Uterus (tissue), 4 donors: Measurements from ENCODE around the gene RRP1. TPM values are rescaled to one million over a fixed set of nuclear protein-coding genes. Genes with fewer than 3 reads are reported as not detected.

Source experiments
- DNase-seq, 2 donors: peaks; one replicate each; pipeline ENCODE4 v3.0.0-alpha.2; 2019 to 2020
- H3K27ac ChIP-seq, 2 donors: fragments of 200-600 bp; sonication (generic); 1 replicate in 1 of 2; 2 replicates in 1 of 2; pipeline ENCODE4 v1.5.1; 2016 to 2018
- H3K27me3 ChIP-seq, 2 donors: fragments of 200-600 bp; sonication (generic); one replicate each; pipeline ENCODE4 v1.5.1; 2018 to 2019; ENCODE audit warnings: control low read depth in 1 of 2
- H3K36me3 ChIP-seq, 2 donors: fragments of 200-600 bp; sonication (generic); one replicate each; pipeline ENCODE4 v1.5.1; 2019; ENCODE audit warnings: control low read depth in 1 of 2
- H3K4me1 ChIP-seq, 2 donors: fragments of 200-600 bp; sonication (generic); one replicate each; pipeline ENCODE4 v1.5.1; 2018 to 2019; ENCODE audit warnings: control low read depth in 1 of 2
- H3K4me3 ChIP-seq, 2 donors: fragments of 200-600 bp; sonication (generic); 1 replicate in 1 of 2; 2 replicates in 1 of 2; pipeline ENCODE4 v1.5.1; 2018 to 2019; ENCODE audit warnings: mild to moderate bottlenecking in 1 of 2
- H3K9me3 ChIP-seq, 2 donors: fragments of 200-600 bp; sonication (generic); one replicate each; pipeline ENCODE4 v1.5.1; 2019; ENCODE audit warnings: control low read depth in 1 of 2
- CTCF ChIP-seq, 4 experiments: fragments of 200-600 bp in 2 of 4; fragments of 450-650 bp in 2 of 4; sonication (generic) in 2 of 4; IDR thresholded peaks; one replicate each; pipeline ENCODE4 v1.5.1; 2016 to 2019; ENCODE audit warnings: antibody characterized with exemption in 4 of 4, mild to moderate bottlenecking in 2 of 4, moderate library complexity in 1 of 4
- POLR2A ChIP-seq, 2 donors: fragments of 450-650 bp; IDR thresholded peaks; one replicate each; pipeline ENCODE4 v1.6.1; 2016; ENCODE audit warnings: antibody characterized with exemption in 2 of 2, mild to moderate bottlenecking in 1 of 2, moderate library complexity in 1 of 2
- intact Hi-C: fragments of 100-400 bp; cut with DNase I; formaldehyde crosslinking; loops from one replicate; pipeline ENCODE4 v1.15.1; 2023; ENCODE audit warnings: low total_unique reads
- total RNA-seq, 4 donors: library from RNA; depleted of rRNA in 3 of 4; stranded (reverse); fragments of >200 nt in 3 of 4; gene quantifications; one replicate each; pipeline versions ENCODE4 v1.1.0 to v1.2.4, GENCODE V29; 2014 to 2023
- donor health status: DM: yes; HTN: yes; CAD: no.

RRP1 gene, protein sequence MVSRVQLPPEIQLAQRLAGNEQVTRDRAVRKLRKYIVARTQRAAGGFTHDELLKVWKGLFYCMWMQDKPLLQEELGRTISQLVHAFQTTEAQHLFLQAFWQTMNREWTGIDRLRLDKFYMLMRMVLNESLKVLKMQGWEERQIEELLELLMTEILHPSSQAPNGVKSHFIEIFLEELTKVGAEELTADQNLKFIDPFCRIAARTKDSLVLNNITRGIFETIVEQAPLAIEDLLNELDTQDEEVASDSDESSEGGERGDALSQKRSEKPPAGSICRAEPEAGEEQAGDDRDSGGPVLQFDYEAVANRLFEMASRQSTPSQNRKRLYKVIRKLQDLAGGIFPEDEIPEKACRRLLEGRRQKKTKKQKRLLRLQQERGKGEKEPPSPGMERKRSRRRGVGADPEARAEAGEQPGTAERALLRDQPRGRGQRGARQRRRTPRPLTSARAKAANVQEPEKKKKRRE
- 10 to 100 TPM; 11.0 to 31.5 (median 19.5) TPM for total RNA-seq

DNA sequence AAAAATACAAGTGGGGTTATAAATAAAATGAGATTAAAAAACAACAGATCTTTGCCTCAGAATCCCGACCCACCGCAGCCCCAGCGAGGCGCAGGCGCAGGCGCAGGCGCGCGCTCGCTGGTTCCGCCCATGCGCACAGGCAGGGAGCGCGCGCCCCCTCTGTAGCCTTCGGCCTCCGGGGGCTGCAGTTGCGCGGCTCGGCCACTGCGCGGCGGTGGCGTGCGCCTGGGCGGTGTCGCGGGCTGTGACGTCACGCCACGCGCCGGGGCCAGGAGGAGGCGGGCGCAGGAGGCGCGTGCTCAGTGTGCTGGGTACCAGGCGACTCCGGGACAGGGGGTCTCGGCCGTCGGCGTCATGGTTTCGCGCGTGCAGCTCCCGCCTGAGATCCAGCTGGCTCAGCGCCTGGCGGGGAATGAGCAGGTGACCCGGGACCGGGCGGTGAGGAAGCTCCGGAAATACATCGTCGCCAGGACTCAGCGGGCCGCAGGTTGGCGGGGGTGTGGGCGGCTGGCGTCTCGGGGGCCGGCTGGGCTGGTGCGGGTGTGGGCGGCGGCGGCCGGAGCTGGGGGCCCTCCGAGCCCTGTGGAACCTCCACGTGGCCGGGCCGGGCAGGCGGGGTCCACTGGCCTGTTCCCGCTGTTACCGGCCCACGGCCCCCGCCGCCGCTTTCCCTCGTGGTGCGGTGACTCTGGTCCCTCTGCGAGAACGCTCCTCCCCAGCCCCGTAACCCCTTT, at the start of gene RRP1:
Gene RRP1 (plus strand): TSS at position 302 of the 734 bp plus-strand sequence. CDS start 53 bp downstream, at position 355.
- Histone ChIP-seq H3K27ac (peak within 1 kb of the TSS; percentile 80 to 89), H3K36me3 (no peaks in the 10 kb centered on the region), H3K9me3 (no peaks in the 10 kb centered on the region), H3K27me3 (no peaks in the 10 kb centered on the region), H3K4me3 (peak within 1 kb of the TSS; percentile 58 to 61), H3K4me1 (peaks cover 6 to 7% of the 10 kb centered on the region in 2 donors)
- intact Hi-C loops: no loop called here
- TF ChIP-seq POLR2A (IDR thresholded peaks at IDR 0.05) (peak; percentile 71 to 78), CTCF (IDR thresholded peaks at IDR 0.05) (peak; percentile 82 to 100 (median 100))
- DNase-seq: peak; percentile 82 to 94

GRCh38 chr21:43739621-43740435, 49.5 kb upstream of the RRP1 start:
- TF ChIP-seq CTCF (IDR thresholded peaks at IDR 0.05) (no peak), POLR2A (IDR thresholded peaks at IDR 0.05) (no peak)
- Histone ChIP-seq H3K4me3 (no peak overlapping the region), H3K4me1 (no peaks in the 10 kb centered on the region), H3K9me3 (no peaks in the 10 kb centered on the region), H3K27ac (peak overlapping the region; percentile 67 to 75), H3K36me3 (no peaks in the 10 kb centered on the region), H3K27me3 (no peaks in the 10 kb centered on the region)
- intact Hi-C loops: no loop called here
- DNase-seq: no peak

DNA sequence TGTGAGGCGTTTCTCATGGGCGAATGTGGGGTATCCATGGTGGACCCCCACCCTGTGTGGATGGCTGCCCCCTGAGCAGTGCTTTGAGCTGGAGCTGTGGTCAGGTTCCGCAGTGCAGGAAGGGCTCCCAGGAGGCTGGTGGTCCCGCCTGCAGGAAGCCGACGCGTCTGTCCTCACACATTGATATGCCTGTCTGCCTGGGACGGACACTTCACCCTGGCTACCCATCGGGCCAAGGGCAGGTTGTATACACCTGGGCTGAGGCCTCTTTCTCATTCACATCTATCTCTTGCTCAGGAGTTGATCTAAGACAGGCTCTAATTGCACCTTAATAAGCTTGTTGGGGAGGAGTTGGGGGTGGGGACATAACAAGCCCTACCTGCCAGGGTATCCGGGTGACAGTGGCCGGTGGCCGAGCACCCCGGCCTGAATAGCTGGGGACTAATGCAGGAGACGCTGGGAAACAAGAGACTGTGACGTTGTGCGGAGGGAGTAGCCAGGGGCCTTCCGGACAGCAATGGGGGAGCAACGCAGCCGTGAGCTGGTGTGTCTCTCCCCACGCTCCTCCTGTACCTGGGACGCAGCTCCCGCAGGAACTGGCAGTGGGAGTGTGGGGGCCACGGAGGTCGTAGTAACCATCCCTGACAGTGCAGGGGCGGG, 48.8 kb upstream of the RRP1 start:
- H3K4me1 ChIP-seq: no peaks in the 10 kb centered on the region
- peak overlapping the region; percentile 67 to 75 for H3K27ac ChIP-seq
- H3K27me3 ChIP-seq: no peaks in the 10 kb centered on the region
- intact Hi-C loops: no loop called here
- H3K36me3 ChIP-seq: no peaks in the 10 kb centered on the region
- no peaks in the 10 kb centered on the region for H3K9me3 ChIP-seq
- TF ChIP-seq CTCF (IDR thresholded peaks at IDR 0.05) (no peak), POLR2A (IDR thresholded peaks at IDR 0.05) (peak in 1 of 2 donors; percentile 17)
- peak; percentile 60 to 68 for DNase-seq
- H3K4me3 ChIP-seq: no peak overlapping the region

- Histone ChIP-seq H3K4me1 (no peaks in the 10 kb centered on the region), H3K9me3 (no peaks in the 10 kb centered on the region), H3K27me3 (no peaks in the 10 kb centered on the region), H3K4me3 (no peak overlapping the region), H3K27ac (no peak overlapping the region), H3K36me3 (no peaks in the 10 kb centered on the region)
- intact Hi-C loops: no loop called here
- TF ChIP-seq CTCF (IDR thresholded peaks at IDR 0.05) (no peak), POLR2A (IDR thresholded peaks at IDR 0.05) (no peak)
- DNase-seq: no peak
Measured at GRCh38 chr21:43741423-43742096, 47.8 kb upstream of the RRP1 start.
